HepG2 (cell line): Measurements from ENCODE around the gene KANSL1L. TPM values are rescaled to one million over a fixed set of nuclear protein-coding genes. Genes with fewer than 3 reads are reported as not detected.

ENCODE experiments used
- ATAC-seq: fragments of 200-7000 bp; cut with Tn5 transposase; 3 replicates; pipeline ENCODE4 v1.9.1; 2020; ENCODE audit warnings: mild to moderate bottlenecking, moderate library complexity
- BruUV-seq: library from RNA; stranded (reverse); fragments of 400-500 nt; replicated peaks from 2 replicates; lab custom pipeline; 2021; lab: Mats Ljungman, UMichigan
- CTCF ChIA-PET: fragments of 300-600 bp; formaldehyde crosslinking; extraction: SDS; loops from one replicate; lab custom pipeline; 2021; ENCODE audit warnings: low total read pairs, inconsistent platforms, low intra/inter-chr PET ratio; lab: Yijun Ruan, JAX
- POLR2A ChIA-PET: fragments of 350-600 bp; sonication (Branson Sonifier 250); formaldehyde crosslinking; loops from one replicate; lab custom pipeline; 2020; ENCODE audit warnings: antibody characterized with exemption, inconsistent platforms; lab: Yijun Ruan, JAX
- DNase-seq: peaks from one replicate; pipeline ENCODE4 v3.0.0-alpha.2; 2015; ENCODE audit warnings: low spot score
- FAIRE-seq: peaks from 3 replicates; lab custom pipeline; 2011; peaks lifted over from hg19 to GRCh38; lab: Jason Lieb, UNC
- H2AFZ ChIP-seq: one replicate; pipeline ENCODE4 v1.6.1; 2011; ENCODE audit warnings: low read length, inconsistent platforms
- H3K27ac ChIP-seq: fragments of 300-600 bp; 3 replicates; pipeline ENCODE4 v1.8.0; 2011; ENCODE audit warnings: mixed run types, mild to moderate bottlenecking, mixed read lengths, low read length, inconsistent platforms; ENCODE audit not compliant: insufficient read depth; ENCODE audit errors: extremely low read length
- H3K27me3 ChIP-seq, 2 experiments: fragments of 200-600 bp in 1 of 2; 2 replicates in 1 of 2; 3 replicates in 1 of 2; pipeline versions ENCODE4 v1.6.0 to v1.8.0; 2011; ENCODE audit warnings: low read length in 2 of 2, mild to moderate bottlenecking in 2 of 2, moderate library complexity in 2 of 2, inconsistent platforms in 1 of 2; ENCODE audit not compliant: insufficient read depth in 2 of 2, control insufficient read depth in 1 of 2
- H3K36me3 ChIP-seq, 2 experiments: fragments of 200-600 bp in 1 of 2; replicated peaks in 1 of 2; 2 replicates in 1 of 2; 3 replicates in 1 of 2; pipeline versions ENCODE4 v1.5.1 to v1.8.0; 2011; ENCODE audit warnings: low read length in 2 of 2, inconsistent platforms in 1 of 2; ENCODE audit not compliant: insufficient read depth in 2 of 2, control insufficient read depth in 1 of 2
- H3K4me1 ChIP-seq: 2 replicates; pipeline ENCODE4 v1.5.1; 2012; ENCODE audit warnings: low read length, inconsistent platforms; ENCODE audit not compliant: insufficient read depth
- H3K4me2 ChIP-seq: 2 replicates; pipeline ENCODE4 v1.6.0; 2011; ENCODE audit warnings: low read depth, low read length, inconsistent platforms
- H3K4me3 ChIP-seq, 3 experiments: fragments of 200-600 bp in 1 of 3; sonication (generic), shearing (Covaris generic) in 1 of 3; replicated peaks in 1 of 3; 2 replicates each; pipeline ENCODE4 v1.5.1; 2011 to 2016; ENCODE audit warnings: low read length in 3 of 3, inconsistent platforms in 2 of 3, low read depth in 2 of 3, mild to moderate bottlenecking in 2 of 3, control low read depth in 1 of 3, mixed read lengths in 1 of 3; ENCODE audit not compliant: insufficient read depth in 1 of 3
- H3K79me2 ChIP-seq: one replicate; pipeline ENCODE4 v1.6.1; 2011; ENCODE audit warnings: low read length, inconsistent platforms; ENCODE audit not compliant: insufficient read depth
- H3K9ac ChIP-seq: 2 replicates; pipeline ENCODE4 v1.6.0; 2011; ENCODE audit warnings: mild to moderate bottlenecking, low read depth, low read length, inconsistent platforms; ENCODE audit not compliant: insufficient read depth
- H3K9me3 ChIP-seq: 2 replicates; pipeline ENCODE4 v1.5.1; 2012; ENCODE audit warnings: mild to moderate bottlenecking, low read length
- H4K20me1 ChIP-seq: 2 replicates; pipeline ENCODE4 v1.6.0; 2011; ENCODE audit warnings: inconsistent platforms, mild to moderate bottlenecking, low read length, moderate library complexity; ENCODE audit not compliant: insufficient read depth
- MAFF ChIP-seq: IDR thresholded peaks from 2 replicates; pipeline ENCODE4 v1.6.1; 2011; ENCODE audit warnings: low read depth, low read length, improper control_type of control experiment
- MAFK ChIP-seq, 2 experiments: IDR thresholded peaks in 1 of 2; conservative IDR thresholded peaks in 1 of 2; 2 replicates each; pipeline ENCODE4 v1.6.1; 2011; ENCODE audit warnings: improper control_type of control experiment in 2 of 2, low read length in 2 of 2
- MEIS1 ChIP-seq: sonication (generic); formaldehyde crosslinking; IDR thresholded peaks from 2 replicates; pipeline ENCODE4 v1.9.0; 2021; ENCODE audit warnings: mild to moderate bottlenecking, missing genetic modification reagents, moderate library complexity, borderline replicate concordance
- PLRG1 ChIP-seq: fragments of 450-650 bp; conservative IDR thresholded peaks from 2 replicates; pipeline ENCODE4 v1.6.1; 2016
- WGBS: methylation state at CpG from one replicate; pipeline ENCODE4 v1.1.6; 2017; ENCODE audit warnings: low lambda C conversion rate; 5-methylcytosine and 5-hydroxymethylcytosine counted together
- in situ Hi-C: cut with HindIII; loops from 2 replicates; pipeline ENCODE4 v1.10.0; 2017; ENCODE audit warnings: low pct_unique_long_range_greater_than_20kb; ENCODE audit not compliant: extremely low pct_ligation_motif_present
- intact Hi-C: fragments of 100-400 bp; cut with micrococcal nuclease; formaldehyde crosslinking; loops from one replicate; pipeline ENCODE4 v1.10.0; 2022; ENCODE audit not compliant: unreplicated experiment
- polyA plus RNA-seq, 8 experiments: library from polyadenylated mRNA; depleted of rRNA in 3 of 8; stranded (reverse) in 7 of 8; unstranded in 1 of 8; fragments of >200 nt; fragmentation: Illumina TruSeq in 4 of 8; extraction: Trizol in 4 of 8; gene quantifications; 2 replicates each; pipeline versions ENCODE4 v1.2.1 to v1.2.3, GENCODE V29; 2011 to 2016; ENCODE audit warnings: low read depth in 4 of 8, missing spikeins in 1 of 8, mixed read lengths in 1 of 8; ENCODE audit not compliant: insufficient read depth in 1 of 8
- total RNA-seq, 5 experiments: library from RNA; depleted of rRNA; stranded (reverse); fragments of >200 nt; fragmentation: Illumina TruSeq; extraction: Trizol; gene quantifications; 2 replicates each; pipeline ENCODE4 v1.2.3, GENCODE V29; 2016; ENCODE audit warnings: low read depth in 1 of 5

Gene KANSL1L
- total and polyA plus RNA-seq, 2 of the 13 experiments (the other 11 are each of a cell fraction or from before 2014, with no cell fraction given), result 5.4 to 10.3 TPM

DNA sequence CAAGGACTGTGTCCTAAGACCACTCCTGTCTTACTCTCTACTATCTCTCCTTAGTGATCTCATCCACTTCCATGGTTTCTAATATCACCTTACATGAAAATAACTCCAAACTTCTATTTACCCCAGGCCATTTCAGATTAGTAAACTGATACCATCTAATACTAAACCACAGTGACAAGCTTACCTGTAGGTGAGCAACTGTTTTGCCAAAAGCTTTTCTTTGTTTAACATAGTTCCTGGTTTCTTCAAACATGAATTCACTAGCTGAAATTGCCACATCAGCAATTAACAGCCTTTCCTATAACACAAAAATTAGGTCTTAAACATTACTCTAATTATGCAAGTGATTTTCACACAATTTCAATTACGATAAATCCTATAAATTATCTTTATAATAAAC, 31.9 kb upstream of the KANSL1L start:
- DNase-seq (no peak), FAIRE-seq (no peak), ATAC-seq (no peak)
- no TSS peak for BruUV-seq
- in situ Hi-C loops (no loop called here), intact Hi-C loops (no loop called here)
- no peak overlapping the region for H2AFZ ChIP-seq
- H3K4me1 ChIP-seq, result no peaks in the 10 kb centered on the region
- H3K79me2 ChIP-seq, result no peaks in the 10 kb centered on the region
- H3K4me2 ChIP-seq, result no peak overlapping the region
- no peak overlapping the region for H3K9ac ChIP-seq
- no peak for TF ChIP-seq PLRG1
- peak; percentile 99 for TF ChIP-seq MAFF
- TF ChIP-seq MAFK (conservative IDR thresholded peaks at IDR 0.05 in 1 of 2, IDR thresholded peaks at IDR 0.05 in 1 of 2; ENCODE audit: low read length in 2 of 2), result peak; percentile 99
- no peak overlapping the region for H3K27ac ChIP-seq
- no peak overlapping the region for H3K4me3 ChIP-seq
- ChIA-PET CTCF (no interaction called here), POLR2A (interaction anchor here (0.7 kb wide), 1 partner anchor 21 kb away, joined by 3 read pairs; no protein-coding TSS in a partner anchor)
- no peaks in the 10 kb centered on the region for H3K27me3 ChIP-seq
- H3K36me3 ChIP-seq, result no peaks in the 10 kb centered on the region
- H3K9me3 ChIP-seq, result no peaks in the 10 kb centered on the region
- 2% methylated on average over 1 of the region's 1 CpG for WGBS
- H4K20me1 ChIP-seq, result no peaks in the 10 kb centered on the region

GRCh38 chr2:210199854-210200253, 28.6 kb upstream of the KANSL1L start:
- H3K9ac ChIP-seq, result no peak overlapping the region
- intact Hi-C loops, result loop anchor here (1.0 to 5.0 kb wide), 5 partner anchors 197 to 1805 kb away; no protein-coding TSS in a partner anchor
- no peak overlapping the region for H3K4me2 ChIP-seq
- H3K27ac ChIP-seq, result no peak overlapping the region
- TF ChIP-seq MEIS1 (CRISPR knock-in tag), result no peak
- no peaks in the 10 kb centered on the region for H3K9me3 ChIP-seq
- BruUV-seq, result no TSS peak
- CTCF ChIA-PET, result interaction anchor here (0.8 to 2.1 kb wide), 3 partner anchors 220 to 404 kb away, joined by 3 to 39 read pairs (median 5); no protein-coding TSS in a partner anchor
- POLR2A ChIA-PET, result no interaction called here
- H4K20me1 ChIP-seq, result no peaks in the 10 kb centered on the region
- peaks cover 6% of the 10 kb centered on the region; the same call in 1 of the 2 replicates for H3K4me1 ChIP-seq
- H3K4me3 ChIP-seq, result no peak overlapping the region
- H3K36me3 ChIP-seq, result no peaks in the 10 kb centered on the region
- 8% methylated on average over 3 of the region's 3 CpGs for WGBS
- no peaks in the 10 kb centered on the region for H3K27me3 ChIP-seq
- ATAC-seq (no peak), FAIRE-seq (no peak), DNase-seq (no peak)
- H3K79me2 ChIP-seq, result no peaks in the 10 kb centered on the region
- H2AFZ ChIP-seq, result no peak overlapping the region
- in situ Hi-C loops, result loop anchor here (5.0 to 25.0 kb wide), 3 partner anchors 128 to 1813 kb away; no protein-coding TSS in a partner anchor
